Fibroblast of lung (primary cell): ENCODE results near the gene AFAP1. TPM values are rescaled to one million over a fixed set of nuclear protein-coding genes. Genes with fewer than 3 reads are reported as not detected.

Experiments
- DNase-seq, 2 donors: peaks; one replicate each; pipeline versions ENCODE4 v3.0.0 to v3.0.0-alpha.2; 2010; ENCODE audit warnings: low read depth in 2 of 2
- H2AFZ ChIP-seq: 2 replicates; pipeline ENCODE4 v1.5.1; 2012; ENCODE audit warnings: low read length, control low read depth, inconsistent platforms
- H3K27ac ChIP-seq: 2 replicates; pipeline ENCODE4 v1.5.1; 2011; ENCODE audit warnings: low read length, control low read depth; ENCODE audit not compliant: insufficient read depth
- H3K27me3 ChIP-seq: 2 replicates; pipeline ENCODE4 v1.5.1; 2011; ENCODE audit warnings: mild to moderate bottlenecking, low read length; ENCODE audit not compliant: control insufficient read depth, insufficient read depth
- H3K36me3 ChIP-seq: 2 replicates; pipeline ENCODE4 v1.5.1; 2011; ENCODE audit warnings: low read length; ENCODE audit not compliant: control insufficient read depth, insufficient read depth
- H3K4me1 ChIP-seq: 2 replicates; pipeline ENCODE4 v1.5.1; 2011; ENCODE audit warnings: low read length; ENCODE audit not compliant: control insufficient read depth, insufficient read depth; ENCODE audit errors: extremely low read depth
- H3K4me2 ChIP-seq: 2 replicates; pipeline ENCODE4 v1.5.1; 2011; ENCODE audit warnings: low read length, control low read depth; ENCODE audit not compliant: insufficient read depth; ENCODE audit errors: extremely low read depth
- H3K4me3 ChIP-seq, 4 experiments: fragments of 200-600 bp in 1 of 4; sonication (generic) in 1 of 4; replicated peaks in 1 of 4; 2 replicates each; pipeline ENCODE4 v1.5.1; 2011 to 2016; ENCODE audit warnings: low read length in 4 of 4, low read depth in 3 of 4, mild to moderate bottlenecking in 3 of 4, control low read depth in 2 of 4, inconsistent platforms in 1 of 4, mixed read lengths in 1 of 4; ENCODE audit not compliant: insufficient read depth in 1 of 4; ENCODE audit errors: control extremely low read depth in 1 of 4
- H3K79me2 ChIP-seq: 2 replicates; pipeline ENCODE4 v1.5.1; 2012; ENCODE audit warnings: mild to moderate bottlenecking, low read length, inconsistent platforms; ENCODE audit not compliant: control insufficient read depth, insufficient read depth
- H3K9ac ChIP-seq: 2 replicates; pipeline ENCODE4 v1.5.1; 2011; ENCODE audit warnings: mild to moderate bottlenecking, low read length, control low read depth; ENCODE audit not compliant: insufficient read depth
- H3K9me3 ChIP-seq: 2 replicates; pipeline ENCODE4 v1.5.1; 2012; ENCODE audit warnings: low read depth, low read length; ENCODE audit not compliant: control insufficient read depth, insufficient read depth
- H4K20me1 ChIP-seq: 2 replicates; pipeline ENCODE4 v1.5.1; 2011; ENCODE audit warnings: low read length; ENCODE audit not compliant: control insufficient read depth, insufficient read depth; ENCODE audit errors: extremely low read depth
- EZH2 ChIP-seq: IDR thresholded peaks from 2 replicates; pipeline ENCODE4 v1.5.1; 2012; ENCODE audit warnings: low read length, control low read depth, mild to moderate bottlenecking; ENCODE audit errors: missing control alignments
- polyA plus RNA-seq, 2 donors: library from polyadenylated mRNA; depleted of rRNA in 1 of 2; stranded (reverse) in 1 of 2; unstranded in 1 of 2; fragments of >200 nt; gene quantifications; 2 replicates each; pipeline ENCODE4 v1.2.1, GENCODE V29; 2011 to 2012; ENCODE audit warnings: missing spikeins in 1 of 2
- total RNA-seq: library from RNA; depleted of rRNA; stranded (reverse); fragments of >200 nt; gene quantifications from 2 replicates; pipeline ENCODE4 v1.2.1, GENCODE V29; 2014
- TF ChIP-seq, protein P1 (sequence below), 2 donors: IDR thresholded peaks in 1 of 2; conservative IDR thresholded peaks in 1 of 2; 1 replicate in 1 of 2; 2 replicates in 1 of 2; pipeline ENCODE4 v1.5.1; 2011 to 2012; ENCODE audit warnings: low read length in 2 of 2, control low read depth in 1 of 2, inconsistent platforms in 1 of 2, low read depth in 1 of 2, mild to moderate bottlenecking in 1 of 2

Gene AFAP1
- total and polyA plus RNA-seq, 2 donors (not counting 1 experiment from before 2014, with no cell fraction given): 21.8 to 30.1 TPM

- Histone ChIP-seq H3K9me3 (no peaks in the 10 kb centered on the region), H3K36me3 (peaks cover 14% of the 10 kb centered on the region), H3K27ac (no peak overlapping the region), H3K9ac (no peak overlapping the region), H3K79me2 (no peaks in the 10 kb centered on the region), H3K27me3 (no peaks in the 10 kb centered on the region), H3K4me3 (no peak overlapping the region), H4K20me1 (no peaks in the 10 kb centered on the region), H3K4me1 (peaks cover 14% of the 10 kb centered on the region), H3K4me2 (no peak overlapping the region), H2AFZ (no peak overlapping the region)
- no peak for TF ChIP-seq EZH2
- TF ChIP-seq, protein P1, sequence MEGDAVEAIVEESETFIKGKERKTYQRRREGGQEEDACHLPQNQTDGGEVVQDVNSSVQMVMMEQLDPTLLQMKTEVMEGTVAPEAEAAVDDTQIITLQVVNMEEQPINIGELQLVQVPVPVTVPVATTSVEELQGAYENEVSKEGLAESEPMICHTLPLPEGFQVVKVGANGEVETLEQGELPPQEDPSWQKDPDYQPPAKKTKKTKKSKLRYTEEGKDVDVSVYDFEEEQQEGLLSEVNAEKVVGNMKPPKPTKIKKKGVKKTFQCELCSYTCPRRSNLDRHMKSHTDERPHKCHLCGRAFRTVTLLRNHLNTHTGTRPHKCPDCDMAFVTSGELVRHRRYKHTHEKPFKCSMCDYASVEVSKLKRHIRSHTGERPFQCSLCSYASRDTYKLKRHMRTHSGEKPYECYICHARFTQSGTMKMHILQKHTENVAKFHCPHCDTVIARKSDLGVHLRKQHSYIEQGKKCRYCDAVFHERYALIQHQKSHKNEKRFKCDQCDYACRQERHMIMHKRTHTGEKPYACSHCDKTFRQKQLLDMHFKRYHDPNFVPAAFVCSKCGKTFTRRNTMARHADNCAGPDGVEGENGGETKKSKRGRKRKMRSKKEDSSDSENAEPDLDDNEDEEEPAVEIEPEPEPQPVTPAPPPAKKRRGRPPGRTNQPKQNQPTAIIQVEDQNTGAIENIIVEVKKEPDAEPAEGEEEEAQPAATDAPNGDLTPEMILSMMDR (conservative IDR thresholded peaks at IDR 0.05 in 1 of 2, IDR thresholded peaks at IDR 0.05 in 1 of 2; ENCODE audit: low read depth in 1 of 2, low read length in 2 of 2): no peak
- DNase-seq: no peak
Observed at GRCh38 chr4:7801001-7801400, 138.7 kb downstream of the AFAP1 start.

GRCh38 chr4:7800410-7800809, 139.3 kb downstream of the AFAP1 start:
- DNase-seq: no peak
- peaks cover 14% of the 10 kb centered on the region for H3K36me3 ChIP-seq
- no peak for TF ChIP-seq EZH2
- TF ChIP-seq, protein P1 (conservative IDR thresholded peaks at IDR 0.05 in 1 of 2, IDR thresholded peaks at IDR 0.05 in 1 of 2; ENCODE audit: low read depth in 1 of 2, low read length in 2 of 2): no peak
- no peak overlapping the region for H3K4me3 ChIP-seq
- H3K27me3 ChIP-seq: no peaks in the 10 kb centered on the region
- no peaks in the 10 kb centered on the region for H3K79me2 ChIP-seq
- H2AFZ ChIP-seq: no peak overlapping the region
- no peaks in the 10 kb centered on the region for H3K9me3 ChIP-seq
- H3K4me1 ChIP-seq: peaks cover 8% of the 10 kb centered on the region
- H4K20me1 ChIP-seq: no peaks in the 10 kb centered on the region
- no peak overlapping the region for H3K9ac ChIP-seq
- H3K4me2 ChIP-seq: no peak overlapping the region
- no peak overlapping the region for H3K27ac ChIP-seq

- H2AFZ ChIP-seq: no peak overlapping the region
- no peaks in the 10 kb centered on the region for H3K79me2 ChIP-seq
- H4K20me1 ChIP-seq: no peaks in the 10 kb centered on the region
- no peaks in the 10 kb centered on the region for H3K27me3 ChIP-seq
- no peak overlapping the region for H3K27ac ChIP-seq
- no peak overlapping the region for H3K4me2 ChIP-seq
- H3K9me3 ChIP-seq: no peaks in the 10 kb centered on the region
- TF ChIP-seq EZH2: no peak
- TF ChIP-seq, protein P1 (conservative IDR thresholded peaks at IDR 0.05 in 1 of 2, IDR thresholded peaks at IDR 0.05 in 1 of 2; ENCODE audit: low read depth in 1 of 2, low read length in 2 of 2): no peak
- H3K9ac ChIP-seq: no peak overlapping the region
- peaks cover 14% of the 10 kb centered on the region for H3K36me3 ChIP-seq
- H3K4me3 ChIP-seq: no peak overlapping the region
- no peak for DNase-seq
- H3K4me1 ChIP-seq: peaks cover under 1% of the 10 kb centered on the region
Observed at GRCh38 chr4:7799736-7800135, 139.9 kb downstream of the AFAP1 start.
